Measurements from ENCODE around the gene PDE10A. TPM values are rescaled to one million over a fixed set of nuclear protein-coding genes. Genes with fewer than 3 reads are reported as not detected.

PDE10A gene
- total RNA-seq = 5.4 and 7.2 TPM in 2 replicates
- polyA plus RNA-seq = 2.0 and 5.7 TPM in 2 replicates

GRCh38 chr6:165662749-165663376 is at the start of gene PDE10A:
Gene PDE10A (minus strand): TSS chr6:165663241. CDS start chr6:165662811, 430 bp downstream.
- under 1% methylated on average over 37 of the region's 80 CpGs for WGBS (ENCODE audit: low lambda C conversion rate, missing lambda C conversion rate)
- H3K9me2 ChIP-seq (replicated peaks; ENCODE audit: insufficient read depth) = no peaks in the 10 kb centered on the region
- no peak within 1 kb of the TSS for H3K27ac ChIP-seq

GRCh38 chr6:165708985-165709576 is 46.0 kb upstream of the PDE10A start:
- Histone ChIP-seq H3K4me3 (no peak overlapping the region), H3K79me2 (no peaks in the 10 kb centered on the region), H3K9me3 (ENCODE audit: low read depth) (no peaks in the 10 kb centered on the region), H3K9me2 (replicated peaks; ENCODE audit: insufficient read depth) (no peaks in the 10 kb centered on the region), H3K4me2 (no peak overlapping the region), H2AFZ (no peak overlapping the region), H3K27me3 (no peaks in the 10 kb centered on the region), H3K36me3 (replicated peaks; ENCODE audit: insufficient read depth, low read depth) (no peaks in the 10 kb centered on the region), H3K27ac (no peak overlapping the region), H4K20me1 (ENCODE audit: insufficient read depth, poor library complexity, severe bottlenecking) (no peaks in the 10 kb centered on the region), H3K4me1 (ENCODE audit: insufficient read depth) (no peaks in the 10 kb centered on the region)
- WGBS (ENCODE audit: low lambda C conversion rate, missing lambda C conversion rate) = 92% methylated on average over 5 of the region's 23 CpGs
- DNase-seq (ENCODE audit: low spot score) = no peak
- TF ChIP-seq CTCF (IDR thresholded peaks at IDR 0.05; ENCODE audit: poor library complexity) (no peak), EZH2 (IDR thresholded peaks at IDR 0.05; ENCODE audit: borderline replicate concordance) (no peak), EZH2phosphoT487 (IDR thresholded peaks at IDR 0.05; ENCODE audit: low read depth, severe bottlenecking, unreplicated experiment) (no peak)

More at GRCh38 chr6:165662749-165663376, at the start of gene PDE10A:
- Histone ChIP-seq H4K20me1 (ENCODE audit: insufficient read depth, poor library complexity, severe bottlenecking) (no peaks in the 10 kb centered on the region), H3K27me3 (peaks cover 86% of the 10 kb centered on the region), H3K9me3 (ENCODE audit: low read depth) (no peaks in the 10 kb centered on the region), H3K4me2 (peak within 1 kb of the TSS; percentile 99), H3K79me2 (no peaks in the 10 kb centered on the region), H2AFZ (peak within 1 kb of the TSS; percentile 52), H3K36me3 (replicated peaks; ENCODE audit: insufficient read depth, low read depth) (no peaks in the 10 kb centered on the region), H3K4me1 (ENCODE audit: insufficient read depth) (peaks cover 22% of the 10 kb centered on the region), H3K4me3 (peak within 1 kb of the TSS; percentile 82)
- DNase-seq (ENCODE audit: low spot score) = peak; percentile 56
- TF ChIP-seq EZH2 (IDR thresholded peaks at IDR 0.05; ENCODE audit: borderline replicate concordance) = no peak
- no peak for TF ChIP-seq CTCF (IDR thresholded peaks at IDR 0.05; ENCODE audit: poor library complexity)
- no peak for TF ChIP-seq EZH2phosphoT487 (IDR thresholded peaks at IDR 0.05; ENCODE audit: low read depth, severe bottlenecking, unreplicated experiment)

- H3K79me2 ChIP-seq = no peaks in the 10 kb centered on the region
- H3K27me3 ChIP-seq = no peaks in the 10 kb centered on the region
- H4K20me1 ChIP-seq (ENCODE audit: insufficient read depth, poor library complexity, severe bottlenecking) = no peaks in the 10 kb centered on the region
- no peaks in the 10 kb centered on the region for H3K36me3 ChIP-seq (replicated peaks; ENCODE audit: insufficient read depth, low read depth)
- no peaks in the 10 kb centered on the region for H3K4me1 ChIP-seq (ENCODE audit: insufficient read depth)
- H3K4me3 ChIP-seq = no peak overlapping the region
- H2AFZ ChIP-seq = no peak overlapping the region
- DNase-seq (ENCODE audit: low spot score) = no peak
- no peak overlapping the region for H3K27ac ChIP-seq
- TF ChIP-seq EZH2 (IDR thresholded peaks at IDR 0.05; ENCODE audit: borderline replicate concordance) (no peak), EZH2phosphoT487 (IDR thresholded peaks at IDR 0.05; ENCODE audit: low read depth, severe bottlenecking, unreplicated experiment) (no peak)
- H3K9me2 ChIP-seq (replicated peaks; ENCODE audit: insufficient read depth) = no peaks in the 10 kb centered on the region
- H3K9me3 ChIP-seq (ENCODE audit: low read depth) = no peaks in the 10 kb centered on the region
- no peak overlapping the region for H3K4me2 ChIP-seq
- 90% methylated on average over 14 of the region's 14 CpGs for WGBS (ENCODE audit: low lambda C conversion rate, missing lambda C conversion rate)
Observed at GRCh38 chr6:165707067-165707853, 44.2 kb upstream of the PDE10A start.
